Measurements from ENCODE around the gene IPP.
"Not testable (repeated sequence)": the region's sequence is repeated elsewhere in the genome, so short reads cannot be mapped to it uniquely, and the experiment has no call there.

IPP gene

GRCh38 chr1:45684402-45684801 lies 66.1 kb downstream of the IPP start:
- DNase-seq (ENCODE audit: insufficient read length, low spot score) (no peak), FAIRE-seq (no peak)
- TF ChIP-seq POLR2A (IDR thresholded peaks at IDR 0.05; ENCODE audit: low read depth, low read length) = no peak

GRCh38 chr1:45682942-45683341 lies 67.5 kb downstream of the IPP start:
- FAIRE-seq = no peak
- no peak for DNase-seq (ENCODE audit: insufficient read length, low spot score)
- no peak for TF ChIP-seq POLR2A (IDR thresholded peaks at IDR 0.05; ENCODE audit: low read depth, low read length)

- DNase-seq (ENCODE audit: insufficient read length, low spot score) (no peak), FAIRE-seq (no peak)
- no peak for TF ChIP-seq POLR2A (IDR thresholded peaks at IDR 0.05; ENCODE audit: low read depth, low read length)
These were observed 71.3 kb downstream of the IPP start for GRCh38 chr1:45679123-45679522.

GRCh38 chr1:45678489-45678888 lies 72.0 kb downstream of the IPP start:
- no peak for TF ChIP-seq POLR2A (IDR thresholded peaks at IDR 0.05; ENCODE audit: low read depth, low read length)
- FAIRE-seq = no peak

GRCh38 chr1:45677751-45678245 lies 72.7 kb downstream of the IPP start:
- TF ChIP-seq POLR2A (IDR thresholded peaks at IDR 0.05; ENCODE audit: low read depth, low read length) = no peak
- peak; percentile 11 for FAIRE-seq
- DNase-seq (ENCODE audit: insufficient read length, low spot score) = no peak

More at GRCh38 chr1:45678489-45678888, 72.0 kb downstream of the IPP start:
- no peak for DNase-seq (ENCODE audit: insufficient read length, low spot score)

- not testable (repeated sequence) for FAIRE-seq
These were observed 73.9 kb downstream of the IPP start for GRCh38 chr1:45676553-45676952.

GRCh38 chr1:45674478-45674877 lies 76.0 kb downstream of the IPP start:
- DNase-seq (ENCODE audit: insufficient read length, low spot score) (no peak), FAIRE-seq (peak; percentile 20)
- TF ChIP-seq POLR2A (IDR thresholded peaks at IDR 0.05; ENCODE audit: low read depth, low read length) = no peak

More at GRCh38 chr1:45676553-45676952, 73.9 kb downstream of the IPP start:
- not testable (repeated sequence) for DNase-seq (ENCODE audit: insufficient read length, low spot score)

- no peak for FAIRE-seq
- no peak for TF ChIP-seq POLR2A (IDR thresholded peaks at IDR 0.05; ENCODE audit: low read depth, low read length)
- no peak for DNase-seq (ENCODE audit: insufficient read length, low spot score)
These were observed 76.5 kb downstream of the IPP start for GRCh38 chr1:45673956-45674355.

GRCh38 chr1:45669859-45670655 lies 80.4 kb downstream of the IPP start:
- DNase-seq (ENCODE audit: insufficient read length, low spot score) = no peak
- TF ChIP-seq POLR2A (IDR thresholded peaks at IDR 0.05; ENCODE audit: low read depth, low read length) = no peak
- FAIRE-seq = no peak

- TF ChIP-seq POLR2A (IDR thresholded peaks at IDR 0.05; ENCODE audit: low read depth, low read length) = no peak
- no peak for FAIRE-seq
- no peak for DNase-seq (ENCODE audit: insufficient read length, low spot score)
These were observed 81.1 kb downstream of the IPP start for GRCh38 chr1:45669379-45669778.

GRCh38 chr1:45668526-45668925 lies 81.9 kb downstream of the IPP start:
- DNase-seq (ENCODE audit: insufficient read length, low spot score) = no peak
- FAIRE-seq = no peak
- no peak for TF ChIP-seq POLR2A (IDR thresholded peaks at IDR 0.05; ENCODE audit: low read depth, low read length)

- TF ChIP-seq POLR2A (IDR thresholded peaks at IDR 0.05; ENCODE audit: low read depth, low read length) = no peak
- DNase-seq (ENCODE audit: insufficient read length, low spot score) (no peak), FAIRE-seq (no peak)
These were observed 82.9 kb downstream of the IPP start for GRCh38 chr1:45667321-45668111.

GRCh38 chr1:45666836-45667235 lies 83.6 kb downstream of the IPP start:
- FAIRE-seq (no peak), DNase-seq (ENCODE audit: insufficient read length, low spot score) (no peak)
- no peak for TF ChIP-seq POLR2A (IDR thresholded peaks at IDR 0.05; ENCODE audit: low read depth, low read length)

GRCh38 chr1:45660336-45660735 lies 90.1 kb downstream of the IPP start:
- no peak for TF ChIP-seq POLR2A (IDR thresholded peaks at IDR 0.05; ENCODE audit: low read depth, low read length)
- DNase-seq (ENCODE audit: insufficient read length, low spot score) = no peak
- no peak for FAIRE-seq
